IPS-18c (cell line): ENCODE results near the gene KIAA0408.

Source experiments
- H3K4me3 ChIP-seq: 2 replicates; pipeline ENCODE4 v1.7.0; 2013; ENCODE audit warnings: low read depth, mild to moderate bottlenecking, low read length, moderate library complexity; ENCODE audit not compliant: insufficient read depth
- H3K9me3 ChIP-seq: one replicate; pipeline ENCODE4 v1.6.1; 2013; ENCODE audit warnings: mild to moderate bottlenecking, low read length, moderate library complexity; ENCODE audit not compliant: control insufficient read depth, insufficient read depth

Gene KIAA0408

DNA sequence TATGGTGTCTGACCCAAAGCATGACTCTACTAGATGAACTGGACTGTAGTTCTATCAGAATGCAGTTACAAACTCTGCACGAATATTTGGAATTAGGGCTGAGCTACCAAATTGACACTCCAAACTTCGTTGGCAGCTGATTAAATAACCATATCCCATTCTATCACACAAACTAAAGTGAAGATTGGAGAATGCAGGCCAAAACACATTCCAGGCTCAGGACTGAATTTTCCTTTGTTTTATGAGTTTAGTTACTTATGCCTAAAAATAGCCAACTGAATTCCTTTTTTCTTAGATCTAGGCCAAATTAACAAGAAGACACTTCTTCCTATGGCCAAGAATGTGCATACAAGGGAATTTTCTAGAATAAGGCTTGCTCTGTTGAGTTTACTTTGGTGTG, 9.7 kb upstream of the KIAA0408 start:
- H3K9me3 ChIP-seq = no peaks in the 10 kb centered on the region
- no peak overlapping the region for H3K4me3 ChIP-seq

DNA sequence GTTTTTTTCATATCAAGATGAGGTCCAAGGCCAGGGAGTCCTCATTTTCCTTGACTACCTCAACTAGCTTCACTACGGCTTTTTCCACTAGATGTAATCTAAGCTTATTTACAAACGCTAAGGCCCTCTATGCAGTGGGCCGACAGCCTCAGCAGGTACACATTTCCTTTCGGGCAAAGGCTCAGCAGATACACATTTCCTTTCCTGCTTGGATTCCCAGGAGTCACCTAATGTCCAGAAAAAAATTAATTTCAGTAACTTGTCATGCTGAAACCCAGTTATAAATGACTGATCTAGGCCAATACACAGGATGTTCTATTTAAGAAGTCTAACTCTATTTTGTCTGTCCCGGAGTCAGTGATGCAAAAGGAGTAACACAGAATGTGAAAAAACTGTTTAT, 7.2 kb upstream of the KIAA0408 start:
- no peaks in the 10 kb centered on the region for H3K9me3 ChIP-seq
- H3K4me3 ChIP-seq = no peak overlapping the region

DNA sequence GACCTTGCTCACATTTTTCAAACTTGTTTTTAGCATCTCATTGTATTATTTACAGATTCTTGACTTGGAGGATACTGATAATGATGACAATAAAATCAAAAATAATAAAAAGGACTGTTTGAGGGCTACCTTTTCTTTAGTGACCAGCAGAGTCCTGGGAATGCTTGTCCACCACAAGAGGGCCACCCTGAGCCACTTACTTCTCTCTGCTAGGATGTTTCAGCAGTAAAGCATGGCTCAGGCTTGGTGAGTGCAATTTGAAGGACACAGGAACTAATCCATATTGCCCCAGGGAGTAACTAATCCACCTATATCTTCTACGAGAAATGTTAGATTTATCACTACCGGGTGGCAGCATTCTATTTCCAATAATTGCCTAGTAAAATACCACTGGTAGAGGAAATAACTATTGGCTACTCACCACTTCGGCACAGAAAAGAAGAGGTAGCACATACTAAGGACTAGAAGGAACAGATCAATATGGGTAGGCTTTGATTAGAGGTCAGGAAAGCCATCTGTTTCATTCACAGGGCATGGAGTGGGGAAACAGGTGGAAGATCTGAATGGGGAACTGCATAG, 5.8 kb upstream of the KIAA0408 start:
- no peaks in the 10 kb centered on the region for H3K9me3 ChIP-seq
- H3K4me3 ChIP-seq = no peak overlapping the region

DNA sequence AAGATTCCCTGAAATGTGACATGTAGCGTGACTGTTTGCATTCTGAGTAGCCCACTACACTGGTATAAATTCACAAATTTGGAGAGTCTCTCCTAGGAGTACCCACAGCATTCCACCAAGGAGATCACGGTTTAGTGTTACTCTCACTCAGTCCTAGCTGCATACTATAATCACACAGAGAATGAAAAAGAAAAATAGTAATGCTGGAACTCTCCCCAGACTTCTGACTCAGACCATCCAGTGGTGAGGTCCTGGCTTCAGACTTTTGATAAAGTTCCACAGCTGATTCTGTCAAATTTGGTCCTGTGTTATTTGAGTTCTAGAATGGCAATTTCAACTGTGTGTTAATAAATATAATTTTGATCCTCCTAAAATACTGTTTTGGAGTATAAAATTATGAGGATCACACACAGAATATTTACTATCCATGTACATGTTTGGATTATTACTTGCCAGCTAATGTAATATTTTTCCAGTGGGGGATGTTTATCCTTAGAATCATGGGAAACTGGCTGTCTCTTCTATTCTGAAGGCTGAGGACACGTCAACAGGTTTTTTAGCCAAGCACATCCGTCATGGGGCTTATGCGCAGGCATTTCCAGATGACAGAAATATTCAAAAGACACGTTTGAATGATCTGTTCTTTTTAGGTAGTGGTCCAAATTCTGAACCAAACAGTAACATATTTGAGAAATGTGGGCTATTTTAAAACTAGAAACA, 5.1 kb upstream of the KIAA0408 start:
- Histone ChIP-seq H3K9me3 (no peaks in the 10 kb centered on the region), H3K4me3 (no peak overlapping the region)

DNA sequence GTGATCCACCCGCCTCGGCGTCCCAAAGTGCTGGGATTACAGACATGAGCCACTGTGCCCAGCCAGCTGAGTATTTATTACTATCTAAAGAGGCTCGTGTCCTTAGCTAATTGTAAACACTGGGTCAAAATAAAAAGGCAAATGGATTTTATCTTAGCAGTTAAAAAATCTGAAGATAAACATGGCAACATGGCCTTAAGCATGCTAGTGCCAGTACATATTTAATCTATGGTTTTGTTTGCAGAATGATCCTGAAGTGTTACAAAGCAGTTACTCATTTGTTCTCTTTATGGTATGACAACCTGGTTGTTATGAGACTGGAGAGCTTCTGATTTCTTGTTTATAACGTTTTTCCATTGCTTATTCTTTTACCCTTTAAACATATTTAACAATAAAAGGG, 3.9 kb upstream of the KIAA0408 start:
- no peaks in the 10 kb centered on the region for H3K9me3 ChIP-seq

DNA sequence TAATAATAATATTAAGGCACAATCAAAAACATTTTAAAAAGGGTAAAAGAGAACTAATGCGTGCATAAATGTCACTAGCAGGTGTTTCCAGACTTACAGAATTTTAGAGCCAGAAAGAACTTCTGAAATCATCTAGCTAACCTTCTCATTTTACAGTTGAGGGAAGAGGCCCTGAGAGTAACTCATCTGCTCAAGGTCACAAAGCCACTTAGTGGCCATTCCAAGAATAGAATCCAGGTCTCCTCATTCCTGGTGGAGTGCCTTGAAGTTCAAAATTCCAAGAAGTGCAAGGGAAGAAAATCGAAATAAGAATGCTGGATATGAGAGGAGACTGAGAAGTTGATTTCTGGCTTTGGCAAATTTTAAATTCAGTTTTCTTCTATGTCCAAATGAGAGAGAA, 3.2 kb upstream of the KIAA0408 start:
- no peaks in the 10 kb centered on the region for H3K9me3 ChIP-seq
- no peak overlapping the region for H3K4me3 ChIP-seq

More for the DNA sequence above, 3.9 kb upstream of the KIAA0408 start:
- no peak overlapping the region for H3K4me3 ChIP-seq

DNA sequence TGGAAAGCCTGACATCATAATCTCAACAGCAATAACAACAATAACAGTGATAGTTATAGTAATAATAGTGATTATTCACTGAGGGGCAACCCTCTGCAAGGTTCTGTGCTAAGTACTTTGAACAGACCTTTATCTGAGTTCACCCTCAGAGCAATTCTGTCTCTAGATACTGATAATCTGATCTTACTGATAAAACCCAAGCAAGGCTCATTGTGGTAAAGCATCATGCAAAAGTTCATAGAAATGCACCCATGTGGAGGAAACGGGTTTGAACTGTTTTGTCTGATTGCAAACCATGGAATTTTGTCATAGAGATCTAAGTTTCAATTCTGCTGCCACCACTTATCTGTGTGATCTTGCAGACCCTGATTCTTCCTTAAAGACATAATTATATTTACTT, 1.3 kb upstream of the KIAA0408 start:
- no peaks in the 10 kb centered on the region for H3K9me3 ChIP-seq
- no peak overlapping the region for H3K4me3 ChIP-seq

DNA sequence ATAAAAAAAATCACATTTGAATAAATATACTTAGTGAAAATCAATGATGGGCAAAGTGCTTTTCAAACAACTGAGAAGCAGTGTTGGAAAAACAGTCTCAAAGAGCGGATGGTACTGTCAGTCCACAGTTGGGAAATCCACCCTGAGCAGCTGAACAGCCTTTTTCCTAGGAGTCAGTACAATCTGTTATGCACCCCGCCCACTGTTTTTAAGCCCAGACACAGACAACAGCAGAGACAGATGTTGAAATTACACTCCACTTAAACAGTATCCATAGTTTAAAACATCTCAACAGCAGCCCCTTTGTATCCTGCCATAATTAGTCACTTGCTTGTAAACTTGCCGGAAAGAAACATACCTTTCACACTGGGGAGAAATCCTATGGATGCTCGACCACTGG, 372 bp downstream of the KIAA0408 start:
- no peak overlapping the region for H3K4me3 ChIP-seq
- H3K9me3 ChIP-seq = no peaks in the 10 kb centered on the region

DNA sequence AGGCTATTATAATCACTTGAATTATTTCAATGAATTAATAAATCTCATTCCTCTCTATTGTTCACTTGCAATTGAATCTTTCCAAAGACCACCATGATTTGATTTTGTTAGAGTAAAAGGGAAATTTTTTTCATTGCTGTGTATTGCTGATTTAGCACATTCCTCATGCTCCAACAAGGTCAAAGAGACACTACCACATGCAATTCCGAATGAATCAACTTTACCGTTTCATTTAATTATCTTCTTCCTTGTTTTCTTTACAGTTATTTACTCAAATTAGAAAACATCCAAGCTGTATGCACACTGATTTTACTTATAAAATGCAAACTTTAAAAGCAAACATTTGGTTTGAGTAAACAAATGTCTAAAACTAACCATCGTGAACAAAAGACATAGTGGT, 967 bp downstream of the KIAA0408 start:
- no peak overlapping the region for H3K4me3 ChIP-seq

DNA sequence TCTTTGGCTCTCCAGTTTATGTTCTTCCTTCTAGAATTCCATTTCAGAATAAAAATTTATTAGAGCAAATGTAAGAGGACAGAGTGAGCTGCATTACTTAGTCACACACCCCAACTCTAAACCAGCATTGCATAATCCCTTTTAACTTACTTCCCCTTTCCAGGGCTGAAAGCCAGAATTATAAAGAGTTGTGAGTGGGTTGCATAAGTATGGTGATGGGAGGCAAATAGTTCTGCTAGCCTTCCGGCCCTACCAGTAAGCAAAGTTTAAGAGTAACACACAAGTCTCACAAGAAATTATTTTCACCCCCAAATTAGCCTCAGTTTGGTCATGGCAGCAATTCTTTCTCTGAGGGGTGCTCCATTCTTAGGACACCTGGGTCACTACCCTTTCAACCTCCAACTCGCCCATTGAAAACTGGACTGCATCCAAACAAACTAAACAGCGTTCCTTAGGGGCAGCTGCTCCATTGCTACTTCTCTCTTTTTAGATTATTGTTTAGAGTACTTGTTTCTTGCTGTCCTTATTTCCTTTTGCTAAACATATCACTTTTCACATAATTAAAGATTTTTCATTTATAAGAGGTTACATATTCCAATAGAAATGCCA, 1.6 kb downstream of the KIAA0408 start:
- no peaks in the 10 kb centered on the region for H3K9me3 ChIP-seq
- H3K4me3 ChIP-seq = no peak overlapping the region

More for the DNA sequence above, 967 bp downstream of the KIAA0408 start:
- H3K9me3 ChIP-seq = no peaks in the 10 kb centered on the region

DNA sequence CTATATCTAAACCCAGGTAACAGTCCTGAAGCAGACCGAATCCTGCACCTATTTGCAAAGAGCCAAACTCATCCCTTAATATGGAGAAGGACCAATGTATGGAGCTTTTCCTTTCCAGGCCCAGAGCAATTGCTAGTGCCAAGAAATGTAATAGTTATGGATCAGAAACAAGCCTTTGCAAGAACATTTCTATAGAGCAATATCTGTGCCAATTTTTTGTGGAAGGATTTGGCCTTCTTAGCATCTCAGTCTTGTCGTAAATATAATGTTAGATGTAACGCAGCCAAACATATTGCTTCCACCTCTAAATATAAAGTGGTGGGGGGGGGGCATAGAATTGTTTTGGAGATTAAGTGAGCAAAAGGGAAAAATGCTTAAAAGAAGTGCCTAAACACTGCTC, 2.7 kb downstream of the KIAA0408 start:
- no peaks in the 10 kb centered on the region for H3K9me3 ChIP-seq
- no peak overlapping the region for H3K4me3 ChIP-seq

DNA sequence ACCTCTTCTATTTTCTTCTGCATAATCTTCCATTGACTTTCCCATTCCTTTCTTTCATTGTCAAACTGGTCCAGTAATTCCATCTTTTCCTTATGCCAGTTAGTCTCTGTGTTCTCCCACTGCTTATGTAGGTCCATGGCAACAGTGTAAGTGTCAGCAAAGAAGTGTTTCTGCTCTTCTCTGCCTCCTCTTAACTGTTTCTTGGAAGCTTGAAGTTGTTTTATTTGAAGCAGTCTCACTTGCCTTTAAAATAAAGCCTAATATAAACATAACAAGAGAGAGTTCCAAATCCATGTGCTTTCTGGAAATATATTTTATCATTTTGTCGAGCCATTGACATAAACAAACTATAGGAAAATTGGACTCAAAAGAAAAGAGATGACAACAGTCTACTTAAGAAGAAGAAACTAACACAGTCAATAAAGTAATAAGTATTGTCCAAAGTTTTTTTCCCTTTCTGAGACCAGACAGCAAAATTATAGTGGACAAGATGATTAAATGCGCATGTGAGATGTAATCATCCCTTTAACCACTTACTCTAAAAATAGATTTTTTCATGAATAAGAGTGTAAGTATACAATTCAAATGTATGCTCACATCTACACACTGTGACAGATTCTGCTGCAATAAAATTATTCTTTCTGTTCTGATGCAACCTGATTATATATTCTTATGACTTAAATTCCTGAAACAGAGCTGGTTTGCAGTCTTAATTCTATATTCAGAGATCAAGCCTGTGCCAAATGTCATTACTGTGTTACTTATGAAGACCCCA, 5.2 kb downstream of the KIAA0408 start:
- Histone ChIP-seq H3K4me3 (no peak overlapping the region), H3K9me3 (no peaks in the 10 kb centered on the region)

DNA sequence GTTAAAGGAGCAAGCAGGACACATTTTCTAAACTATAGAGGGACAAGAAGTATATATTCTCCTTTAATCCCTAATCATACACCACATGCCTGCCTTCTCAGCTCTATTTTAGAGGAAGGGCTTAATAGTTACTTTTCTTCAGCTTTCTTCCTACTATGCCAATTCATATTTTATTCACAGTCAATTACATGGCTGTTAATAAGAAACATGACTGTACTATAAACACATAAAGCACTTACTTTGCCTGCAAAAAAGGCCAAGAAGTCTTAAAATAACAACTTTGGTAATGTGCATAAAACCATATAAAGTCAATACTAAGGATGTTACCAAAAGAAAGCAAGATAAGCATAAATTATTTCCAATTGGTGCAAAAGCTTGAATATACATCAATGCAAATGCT, 6.4 kb downstream of the KIAA0408 start:
- H3K9me3 ChIP-seq = no peaks in the 10 kb centered on the region
- no peak overlapping the region for H3K4me3 ChIP-seq

DNA sequence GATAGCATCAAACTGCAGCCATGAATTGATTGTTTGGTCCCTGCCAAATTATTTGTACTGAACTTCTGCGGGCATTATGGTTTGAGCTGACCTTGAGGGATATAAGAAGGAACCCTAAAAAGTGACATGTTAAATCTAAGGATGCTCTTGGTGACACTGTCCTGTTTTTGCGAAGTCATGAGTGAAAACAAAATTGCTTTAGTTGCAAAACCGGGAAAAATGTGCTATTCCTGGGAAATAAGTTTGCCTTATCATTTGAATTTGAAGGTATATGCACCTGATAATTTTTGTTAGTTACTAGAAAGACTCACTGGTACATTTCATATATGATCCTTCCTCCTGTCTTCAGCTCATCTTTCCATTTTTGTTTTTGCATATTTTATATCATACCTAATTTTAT, 7.8 kb downstream of the KIAA0408 start:
- Histone ChIP-seq H3K4me3 (no peak overlapping the region), H3K9me3 (no peaks in the 10 kb centered on the region)

DNA sequence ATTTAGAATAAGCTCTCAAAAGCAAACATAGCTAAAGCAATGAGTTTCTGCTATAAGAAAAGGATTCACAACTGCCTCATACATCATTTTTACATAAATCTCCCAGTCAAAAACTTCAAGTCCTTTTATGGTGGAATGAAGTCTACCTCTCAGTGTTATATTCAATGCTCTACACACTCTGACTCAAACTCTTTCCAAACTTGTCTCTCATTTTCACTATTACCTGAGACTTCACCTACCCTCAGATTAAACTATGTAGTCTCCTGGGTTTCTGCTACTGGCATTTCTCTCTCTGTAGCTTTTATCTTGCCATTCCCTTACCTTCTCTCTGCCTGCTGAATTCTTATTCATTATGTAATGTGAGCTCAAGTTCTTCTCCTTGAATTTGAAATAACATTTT, 11.4 kb downstream of the KIAA0408 start:
- Histone ChIP-seq H3K4me3 (no peak overlapping the region), H3K9me3 (no peaks in the 10 kb centered on the region)

DNA sequence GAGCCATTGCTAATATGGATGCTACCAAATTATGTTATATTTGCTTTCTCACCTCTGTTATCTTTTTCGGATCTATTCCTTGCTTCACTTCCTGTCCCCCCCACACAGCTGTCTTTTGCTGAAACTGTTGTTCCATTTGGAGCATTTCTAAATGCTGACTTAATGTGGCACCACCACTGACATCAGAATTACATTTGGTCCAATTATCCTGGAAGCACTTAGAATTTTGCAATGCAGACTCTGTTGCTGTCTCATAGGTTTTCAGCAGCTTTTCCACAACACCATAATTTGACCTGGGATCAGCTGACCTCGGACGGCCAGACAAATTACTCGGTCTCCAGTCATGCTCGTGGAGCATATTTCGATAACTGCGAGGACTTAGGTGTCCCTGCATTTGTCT, 12.8 kb downstream of the KIAA0408 start:
- Histone ChIP-seq H3K9me3 (no peaks in the 10 kb centered on the region), H3K4me3 (no peak overlapping the region)

DNA sequence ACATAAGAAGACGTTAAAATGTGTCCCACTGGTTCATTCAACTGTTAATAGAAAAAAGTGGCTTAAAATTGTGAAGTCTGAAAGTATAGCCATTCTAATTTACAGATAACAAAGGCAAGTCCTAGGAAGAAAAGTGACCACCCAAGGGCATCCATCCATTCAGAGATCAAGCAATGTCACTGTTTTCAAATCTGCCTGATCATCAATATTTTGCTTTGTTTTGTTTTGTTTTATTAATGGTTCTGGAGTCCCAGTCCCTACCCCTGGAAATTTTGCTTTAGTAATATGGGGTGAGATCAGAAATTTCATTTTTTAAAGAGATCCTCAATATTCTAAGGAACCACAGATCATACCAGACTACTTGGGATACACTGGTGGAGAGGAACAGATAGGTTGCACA, 17.3 kb downstream of the KIAA0408 start:
- no peak overlapping the region for H3K4me3 ChIP-seq

DNA sequence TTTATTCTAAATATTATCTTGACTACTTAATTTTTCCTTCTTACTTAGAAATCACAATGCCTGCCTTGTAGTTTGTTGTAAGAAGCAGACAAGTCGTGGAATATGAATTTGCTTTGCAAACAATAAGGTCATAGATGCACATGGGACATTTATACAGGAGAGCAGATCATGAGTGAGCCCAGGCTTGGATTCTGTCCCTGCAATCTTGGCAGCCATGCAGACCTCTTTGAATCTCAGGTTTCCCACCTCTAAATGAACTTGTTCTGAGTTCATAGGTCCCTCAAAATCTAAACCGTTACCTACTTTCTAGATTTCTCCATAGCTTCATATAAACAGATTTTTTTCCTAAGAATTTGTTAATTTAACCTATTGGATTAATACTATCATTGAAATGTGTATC, 19.5 kb downstream of the KIAA0408 start:
- H3K9me3 ChIP-seq = no peaks in the 10 kb centered on the region

More for the DNA sequence above, 17.3 kb downstream of the KIAA0408 start:
- no peaks in the 10 kb centered on the region for H3K9me3 ChIP-seq

More for the DNA sequence above, 19.5 kb downstream of the KIAA0408 start:
- no peak overlapping the region for H3K4me3 ChIP-seq
